Adrenal gland (tissue), 5 donors: ENCODE measurements around the gene DDX27.

Source experiments
- POLR2A ChIP-seq, 2 donors: fragments of 450-650 bp; IDR thresholded peaks; one replicate each; pipeline ENCODE4 v1.6.1; 2017; ENCODE audit warnings: antibody characterized with exemption in 2 of 2, mild to moderate bottlenecking in 2 of 2, moderate library complexity in 1 of 2
- TF ChIP-seq, protein P1 (sequence below), 6 experiments: fragments of 450-650 bp in 4 of 6; fragments of 200-600 bp in 2 of 6; sonication (generic) in 1 of 6; IDR thresholded peaks; 1 replicate in 5 of 6; 2 replicates in 1 of 6; pipeline versions ENCODE4 v1.5.1 to v1.8.0; 2016 to 2021; ENCODE audit warnings: antibody characterized with exemption in 6 of 6, mild to moderate bottlenecking in 2 of 6, moderate library complexity in 1 of 6
- donor health status: DM: no; HTN: no; CAD: no.

DNA sequence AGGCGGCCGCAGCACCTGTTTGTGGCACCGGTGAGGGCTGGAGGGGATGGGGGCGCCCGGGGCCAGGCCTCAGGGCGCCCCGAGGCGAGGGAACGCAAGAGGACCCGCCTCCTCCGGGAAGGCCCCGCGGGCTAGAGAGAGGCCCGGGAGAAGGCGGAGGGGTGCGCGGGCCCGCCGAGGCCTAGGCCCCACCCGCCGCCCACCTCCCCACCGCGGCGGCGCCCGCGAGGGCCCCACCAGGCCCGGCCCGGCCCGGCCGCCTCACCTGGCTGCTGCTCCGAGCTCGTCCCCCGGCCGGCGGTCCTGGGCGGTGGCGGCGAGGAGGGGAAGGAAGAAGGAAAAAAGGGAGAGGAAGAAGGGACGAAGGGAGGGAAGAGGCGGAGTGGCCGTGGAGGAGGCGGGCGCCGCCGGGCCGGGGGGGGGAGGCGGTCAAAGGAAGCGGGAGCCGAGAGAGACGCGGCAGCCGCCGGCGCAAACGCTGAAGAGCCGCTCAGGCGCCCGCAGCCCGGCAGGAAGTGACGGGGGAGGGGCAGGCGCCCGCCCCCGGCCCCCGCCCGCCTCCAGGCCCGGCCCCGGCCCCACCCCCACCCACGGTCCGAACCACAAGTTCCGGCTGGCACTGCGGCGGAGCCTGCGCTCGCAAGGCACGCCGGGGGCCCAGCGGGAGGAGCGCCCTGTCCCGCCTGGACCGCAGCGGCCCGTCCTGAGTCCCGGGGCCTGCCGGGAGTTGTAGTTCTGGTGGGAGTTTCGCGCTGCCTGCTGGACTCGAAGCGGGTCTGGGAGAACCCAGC is 31.2 kb upstream of the DDX27 start, which contains the start of gene STAU1:
- TF ChIP-seq POLR2A (IDR thresholded peaks at IDR 0.05): peak; percentile 32 to 69
- TF ChIP-seq, protein P1, sequence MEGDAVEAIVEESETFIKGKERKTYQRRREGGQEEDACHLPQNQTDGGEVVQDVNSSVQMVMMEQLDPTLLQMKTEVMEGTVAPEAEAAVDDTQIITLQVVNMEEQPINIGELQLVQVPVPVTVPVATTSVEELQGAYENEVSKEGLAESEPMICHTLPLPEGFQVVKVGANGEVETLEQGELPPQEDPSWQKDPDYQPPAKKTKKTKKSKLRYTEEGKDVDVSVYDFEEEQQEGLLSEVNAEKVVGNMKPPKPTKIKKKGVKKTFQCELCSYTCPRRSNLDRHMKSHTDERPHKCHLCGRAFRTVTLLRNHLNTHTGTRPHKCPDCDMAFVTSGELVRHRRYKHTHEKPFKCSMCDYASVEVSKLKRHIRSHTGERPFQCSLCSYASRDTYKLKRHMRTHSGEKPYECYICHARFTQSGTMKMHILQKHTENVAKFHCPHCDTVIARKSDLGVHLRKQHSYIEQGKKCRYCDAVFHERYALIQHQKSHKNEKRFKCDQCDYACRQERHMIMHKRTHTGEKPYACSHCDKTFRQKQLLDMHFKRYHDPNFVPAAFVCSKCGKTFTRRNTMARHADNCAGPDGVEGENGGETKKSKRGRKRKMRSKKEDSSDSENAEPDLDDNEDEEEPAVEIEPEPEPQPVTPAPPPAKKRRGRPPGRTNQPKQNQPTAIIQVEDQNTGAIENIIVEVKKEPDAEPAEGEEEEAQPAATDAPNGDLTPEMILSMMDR (IDR thresholded peaks at IDR 0.05): no peak
